Thymus (tissue), 11 donors: ENCODE data around the gene PPFIBP1. TPM values are rescaled to one million over a fixed set of nuclear protein-coding genes. Genes with fewer than 3 reads are reported as not detected.
"Not testable (repeated sequence)": the region's sequence is repeated elsewhere in the genome, so short reads cannot be mapped to it uniquely, and the experiment has no call there.

ENCODE experiments used
- DNase-seq, 9 donors: peaks; one replicate each; pipeline ENCODE4 v3.0.0-alpha.2; 2013; ENCODE audit warnings: low spot score in 9 of 9, low read depth in 6 of 9, missing footprints in 1 of 9
- H3K27ac ChIP-seq, 2 donors: one replicate each; pipeline ENCODE4 v1.5.1; 2013; ENCODE audit warnings: control low read depth in 1 of 2, low read depth in 1 of 2, low read length in 1 of 2, mild to moderate bottlenecking in 1 of 2, moderate library complexity in 1 of 2
- H3K27me3 ChIP-seq, 2 donors: one replicate each; pipeline ENCODE4 v1.5.1; 2013; ENCODE audit warnings: low read length in 1 of 2; ENCODE audit not compliant: control insufficient read depth in 2 of 2, insufficient read depth in 1 of 2
- H3K36me3 ChIP-seq, 2 donors: one replicate each; pipeline ENCODE4 v1.5.1; 2013; ENCODE audit warnings: low read length in 1 of 2, mild to moderate bottlenecking in 1 of 2, moderate library complexity in 1 of 2; ENCODE audit not compliant: control insufficient read depth in 2 of 2, insufficient read depth in 2 of 2
- H3K4me1 ChIP-seq, 2 donors: one replicate each; pipeline ENCODE4 v1.5.1; 2013; ENCODE audit warnings: low read length in 2 of 2; ENCODE audit not compliant: control insufficient read depth in 2 of 2, insufficient read depth in 2 of 2
- H3K4me3 ChIP-seq, 2 donors: one replicate each; pipeline ENCODE4 v1.5.1; 2013; ENCODE audit warnings: low read length in 2 of 2, control low read depth in 1 of 2, mild to moderate bottlenecking in 1 of 2
- H3K9me3 ChIP-seq, 2 donors: one replicate each; pipeline ENCODE4 v1.5.1; 2013; ENCODE audit warnings: low read length in 1 of 2, mild to moderate bottlenecking in 1 of 2; ENCODE audit not compliant: control insufficient read depth in 2 of 2, insufficient read depth in 1 of 2
- WGBS: extraction: QIAGEN DNeasy Blood & Tissue Kit; methylation state at CpG from one replicate; pipeline ENCODE4 v1.1.7; 2013; 5-methylcytosine and 5-hydroxymethylcytosine counted together
- polyA plus RNA-seq: library from polyadenylated mRNA; stranded (reverse); fragments of 200-250 nt; gene quantifications from one replicate; pipeline ENCODE4 v1.2.3, GENCODE V29; 2013
- total RNA-seq: library from RNA; stranded (reverse); fragments of 120-200 nt; gene quantifications from one replicate; pipeline ENCODE4 v1.2.4, GENCODE V29; 2013
- donor health status: healthy.

Gene PPFIBP1
- total and polyA plus RNA-seq, 2 donors: 10.0 to 23.7 TPM

DNA sequence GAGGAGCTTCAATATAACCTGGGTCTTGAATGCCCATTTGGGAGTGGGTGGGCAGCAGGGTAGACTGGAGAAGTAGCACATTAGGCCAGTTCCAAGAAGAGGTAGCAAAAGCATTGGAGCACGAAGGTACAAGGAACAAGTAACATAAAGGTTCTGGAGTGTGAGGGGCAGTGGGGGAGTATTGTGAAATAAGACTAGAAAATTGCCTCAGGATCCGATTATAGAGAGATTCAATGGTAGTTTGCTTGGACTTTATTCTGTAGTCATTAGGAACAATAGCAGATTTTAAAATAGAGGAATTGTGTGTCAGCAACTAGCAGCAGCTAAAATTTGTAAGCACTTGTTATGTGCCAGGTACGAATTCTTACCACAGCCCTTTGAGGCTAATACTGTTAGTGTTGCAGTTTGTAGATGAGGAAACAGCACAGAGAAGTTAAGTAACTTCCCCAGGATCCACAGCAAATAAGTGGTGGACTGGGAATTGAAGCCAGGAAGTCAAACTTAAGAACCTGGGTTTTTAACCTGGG is 61.8 kb downstream of the PPFIBP1 start:
- no peaks in the 10 kb centered on the region for H3K36me3 ChIP-seq
- DNase-seq: no peak
- no peaks in the 10 kb centered on the region for H3K9me3 ChIP-seq
- H3K4me3 ChIP-seq: no peak overlapping the region
- 95% methylated on average over 3 of the region's 3 CpGs for WGBS
- H3K27me3 ChIP-seq: no peaks in the 10 kb centered on the region
- no peaks in the 10 kb centered on the region for H3K4me1 ChIP-seq
- H3K27ac ChIP-seq: no peak overlapping the region

DNA sequence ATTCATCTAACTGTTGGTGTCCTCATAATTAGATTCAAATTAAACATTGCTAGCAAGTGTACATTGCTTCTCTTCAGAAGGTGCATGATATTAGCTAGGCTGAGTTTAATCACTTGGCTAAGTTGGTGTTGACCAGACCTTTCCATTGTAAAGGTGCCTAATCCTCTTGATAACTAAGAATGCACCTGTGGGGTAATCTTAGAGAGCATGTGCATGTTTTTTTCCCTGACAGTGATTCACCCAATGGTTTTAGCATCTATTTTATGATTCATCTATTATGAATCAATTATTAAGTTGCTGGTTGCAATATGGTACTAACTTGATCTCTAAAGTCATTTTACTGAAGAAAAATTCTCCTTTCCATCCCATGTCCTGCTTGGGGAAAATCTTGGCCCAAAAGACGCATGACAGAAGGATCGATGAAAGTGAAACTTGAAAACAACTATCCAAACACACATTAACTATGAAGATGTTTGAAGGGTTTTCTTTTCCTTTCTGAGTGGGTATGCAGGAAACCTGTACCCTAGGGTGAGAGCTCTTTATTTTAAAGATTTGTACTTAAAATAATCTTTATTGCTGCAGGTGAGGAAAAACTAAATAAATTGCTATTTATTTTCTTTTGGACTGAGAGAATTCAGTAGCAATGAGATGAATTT is 64.2 kb downstream of the PPFIBP1 start:
- 32% methylated on average over 2 of the region's 2 CpGs for WGBS
- H3K27ac ChIP-seq: peak overlapping the region in 1 of 2 donors; percentile 15
- H3K27me3 ChIP-seq, H3K4me1 ChIP-seq, DNase-seq, H3K36me3 ChIP-seq, H3K9me3 ChIP-seq, H3K4me3 ChIP-seq: not testable (repeated sequence)

DNA sequence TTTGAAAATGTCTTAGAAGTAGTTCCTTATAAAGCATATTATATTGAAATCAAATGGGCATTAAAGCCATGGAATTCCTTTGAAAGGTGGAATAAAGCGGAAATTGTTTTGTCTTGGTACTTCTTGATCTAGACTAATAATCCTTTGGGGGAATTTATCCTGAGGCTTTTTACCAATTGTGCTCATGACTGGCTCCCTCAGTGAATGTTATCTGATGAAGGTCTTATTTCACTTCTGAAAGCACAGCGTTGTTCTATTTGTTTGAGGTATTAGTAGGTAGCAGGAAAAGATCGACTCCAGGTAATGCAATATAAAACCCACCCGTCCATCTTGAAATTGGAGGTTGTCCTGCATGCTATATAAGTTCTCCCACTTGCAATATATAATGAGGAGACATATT is 64.8 kb downstream of the PPFIBP1 start:
- 85% methylated on average over 4 of the region's 4 CpGs for WGBS
- Histone ChIP-seq H3K36me3 (peaks cover 0 to 3% of the 10 kb centered on the region in 2 donors), H3K27me3 (no peaks in the 10 kb centered on the region), H3K27ac (peak overlapping the region in 1 of 2 donors; percentile 15), H3K4me1 (peaks cover 0 to 4% of the 10 kb centered on the region in 2 donors), H3K4me3 (no peak overlapping the region), H3K9me3 (no peaks in the 10 kb centered on the region)
- no peak for DNase-seq

DNA sequence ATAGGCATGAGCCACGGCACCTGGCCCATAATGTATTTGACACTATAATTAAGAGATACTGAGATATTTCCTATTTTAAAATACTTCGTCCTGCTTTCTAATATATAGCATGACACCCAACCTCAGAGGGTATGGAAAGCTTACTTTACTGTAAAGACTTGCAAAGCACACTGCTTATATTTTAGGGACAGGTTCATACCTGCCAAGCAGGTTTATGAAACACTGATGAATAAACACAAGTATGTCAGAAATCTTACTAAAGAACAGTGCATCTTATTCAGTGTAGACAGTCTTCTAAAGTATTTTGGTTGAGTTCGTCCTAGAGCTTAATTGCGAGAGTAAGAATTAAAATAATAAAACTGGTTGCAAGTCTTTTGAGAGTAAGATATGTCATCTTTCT is 65.4 kb downstream of the PPFIBP1 start:
- no peaks in the 10 kb centered on the region for H3K9me3 ChIP-seq
- H3K27ac ChIP-seq: no peak overlapping the region
- WGBS: 97% methylated on average over 4 of the region's 4 CpGs
- DNase-seq: no peak
- peaks cover 0 to 3% of the 10 kb centered on the region in 2 donors for H3K36me3 ChIP-seq
- H3K27me3 ChIP-seq: no peaks in the 10 kb centered on the region
- no peak overlapping the region for H3K4me3 ChIP-seq
- H3K4me1 ChIP-seq: peaks cover 0 to 4% of the 10 kb centered on the region in 2 donors

DNA sequence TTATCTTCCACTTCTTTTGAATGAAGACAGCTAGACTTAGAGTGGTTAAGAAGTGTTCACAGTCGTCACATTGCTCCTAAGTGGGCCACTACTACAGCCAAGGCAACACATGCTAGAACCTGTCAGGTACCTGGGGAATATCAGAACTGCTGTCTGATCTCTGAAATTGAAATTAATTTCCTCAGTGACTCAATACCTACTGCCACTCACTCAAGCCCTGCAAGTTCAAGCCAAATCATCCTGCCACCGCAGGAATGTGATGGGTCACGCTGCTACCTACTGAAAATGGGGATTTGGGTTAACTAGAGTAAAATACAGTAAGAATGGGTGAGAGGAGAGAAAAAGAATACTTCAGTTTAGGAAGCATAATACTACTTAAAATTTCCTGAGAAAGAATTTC is 67.7 kb downstream of the PPFIBP1 start:
- peak overlapping the region in 1 of 2 donors; percentile 30 for H3K27ac ChIP-seq

DNA sequence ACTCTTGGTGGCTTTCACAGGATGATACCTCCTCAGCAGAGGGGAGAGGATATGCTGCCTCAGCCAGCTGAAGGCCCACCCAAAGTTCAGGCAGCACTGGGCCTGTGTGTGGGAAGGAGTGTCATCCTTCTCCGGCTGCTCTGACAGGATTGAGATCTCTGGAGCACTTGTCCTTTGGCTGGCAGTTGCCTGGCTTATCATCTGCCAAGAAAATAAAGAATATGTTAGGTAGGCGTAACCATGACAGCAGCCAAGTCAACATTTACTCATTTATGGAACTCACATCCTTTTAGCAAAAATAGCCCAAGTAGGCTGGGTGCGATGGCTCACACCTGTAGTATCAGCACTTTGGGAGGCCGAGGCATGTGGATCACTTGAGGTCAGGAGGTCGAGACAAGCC is 68.5 kb downstream of the PPFIBP1 start:
- Histone ChIP-seq H3K4me1 (peaks cover 0 to 4% of the 10 kb centered on the region in 2 donors), H3K27me3 (no peaks in the 10 kb centered on the region), H3K27ac (peak overlapping the region in 1 of 2 donors; percentile 60), H3K36me3 (peaks cover 0 to 5% of the 10 kb centered on the region in 2 donors), H3K9me3 (peaks cover 0 to 6% of the 10 kb centered on the region in 2 donors), H3K4me3 (no peak overlapping the region)
- WGBS: 95% methylated on average over 5 of the region's 5 CpGs
- DNase-seq: no peak

More for the DNA sequence above, 67.7 kb downstream of the PPFIBP1 start:
- not testable (repeated sequence) for H3K36me3 ChIP-seq, H3K4me3 ChIP-seq, H3K4me1 ChIP-seq, DNase-seq, H3K27me3 ChIP-seq, H3K9me3 ChIP-seq
- 91% methylated on average over 3 of the region's 3 CpGs for WGBS

DNA sequence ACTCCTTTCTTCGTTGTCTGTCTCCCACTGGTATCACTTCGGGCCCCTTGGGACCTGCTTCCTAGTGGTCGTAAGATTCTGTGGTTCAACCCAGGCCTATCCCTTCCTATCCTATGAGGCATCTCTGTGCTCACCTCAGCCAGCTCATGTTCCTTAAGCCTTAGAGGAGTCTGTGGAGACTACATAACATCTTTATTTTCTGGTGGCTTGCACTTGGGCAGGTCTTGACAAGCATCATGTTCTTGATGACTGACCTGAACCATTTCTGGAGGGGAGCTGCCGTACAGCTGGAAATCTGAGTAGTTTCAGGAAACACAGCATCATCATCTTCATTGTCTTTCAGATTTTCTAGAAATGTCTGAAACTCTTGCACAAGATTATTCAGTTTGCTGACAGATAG is 69.3 kb downstream of the PPFIBP1 start:
- Histone ChIP-seq H3K4me1 (peaks cover 0 to 4% of the 10 kb centered on the region in 2 donors), H3K27me3 (no peaks in the 10 kb centered on the region), H3K4me3 (no peak overlapping the region), H3K9me3 (peaks cover 0 to 14% of the 10 kb centered on the region in 2 donors), H3K27ac (peak overlapping the region; percentile 74 to 77), H3K36me3 (peaks cover 0 to 5% of the 10 kb centered on the region in 2 donors)
- WGBS: 96% methylated on average over 4 of the region's 4 CpGs
- DNase-seq: no peak

DNA sequence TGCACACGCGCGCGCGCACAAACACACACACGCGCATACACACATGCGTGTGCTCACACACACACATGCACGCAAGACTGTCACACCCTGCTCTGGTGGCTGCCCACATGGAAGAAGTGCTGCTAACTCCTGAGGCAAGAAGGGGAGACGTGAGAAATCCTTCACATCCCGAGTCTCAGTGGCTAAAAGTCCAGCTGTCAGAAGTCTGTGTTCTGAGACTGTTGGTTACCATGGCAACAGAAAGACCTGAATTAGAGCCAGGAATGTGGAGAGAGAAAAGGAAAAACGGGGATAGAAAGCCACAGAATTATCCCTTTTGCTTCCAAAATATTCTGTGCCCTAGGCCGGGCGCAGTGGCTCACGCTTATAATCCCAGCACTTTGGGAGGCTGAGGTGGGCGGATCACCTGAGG is 71.2 kb downstream of the PPFIBP1 start:
- Histone ChIP-seq H3K4me1 (peaks cover 0 to 4% of the 10 kb centered on the region in 2 donors), H3K27ac (peak overlapping the region; percentile 3 to 19)

DNA sequence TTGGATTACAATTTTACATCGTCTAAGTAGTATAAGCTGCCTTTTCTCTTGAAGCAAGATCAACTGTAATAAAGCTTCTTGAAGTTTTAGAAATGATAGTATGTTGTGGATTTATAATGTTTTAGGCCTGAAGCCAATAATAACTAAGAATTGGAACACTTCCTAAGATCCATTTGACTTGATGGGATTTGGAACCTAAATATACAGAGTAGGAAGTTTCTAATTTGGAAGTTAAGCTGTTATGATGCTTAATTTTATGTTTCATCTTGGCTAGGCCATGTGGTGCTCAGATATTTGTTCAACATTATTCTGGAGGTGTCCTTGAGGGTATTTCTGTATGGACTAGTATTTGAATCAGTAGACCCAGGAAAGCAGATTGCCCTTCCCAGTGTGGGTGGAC is 74.9 kb downstream of the PPFIBP1 start:
- not testable (repeated sequence) for H3K27ac ChIP-seq, H3K27me3 ChIP-seq, DNase-seq, H3K36me3 ChIP-seq, H3K4me3 ChIP-seq, H3K4me1 ChIP-seq
- H3K9me3 ChIP-seq: peaks cover 0 to 14% of the 10 kb centered on the region in 2 donors
- WGBS: 97% methylated on average over 1 of the region's 1 CpG

More for the DNA sequence above, 71.2 kb downstream of the PPFIBP1 start:
- Histone ChIP-seq H3K9me3 (peaks cover 0 to 14% of the 10 kb centered on the region in 2 donors), H3K4me3 (no peak overlapping the region), H3K36me3 (peaks cover 0 to 5% of the 10 kb centered on the region in 2 donors), H3K27me3 (no peaks in the 10 kb centered on the region)
- peak in 2 of 9 donors; percentile 2 to 16 for DNase-seq
- WGBS: 89% methylated on average over 16 of the region's 16 CpGs
